A673 (cell line): ENCODE measurements around the gene MLPH. TPM values are rescaled to one million over a fixed set of nuclear protein-coding genes. Genes with fewer than 3 reads are reported as not detected.

Source experiments
- BruUV-seq: library from RNA; stranded (reverse); fragments of 400-500 nt; replicated peaks from 2 replicates; lab custom pipeline; 2021; lab: Mats Ljungman, UMichigan
- CTCF ChIA-PET: fragments of 300-600 bp; sonication (Branson Sonifier 250); formaldehyde crosslinking; loops from one replicate; lab custom pipeline; 2022; ENCODE audit warnings: antibody characterized with exemption; lab: Charles Lee
- POLR2A ChIA-PET: fragments of 300-600 bp; sonication (Branson Sonifier 250); formaldehyde crosslinking; loops from one replicate; lab custom pipeline; 2022; ENCODE audit warnings: antibody characterized with exemption; ENCODE audit not compliant: low non-redundant PET; lab: Charles Lee
- DNase-seq: peaks from one replicate; pipeline ENCODE4 v3.0.0-alpha.2; 2015; ENCODE audit warnings: low spot score
- H3K27ac ChIP-seq: fragments of 200-600 bp; sonication (generic); 2 replicates; pipeline ENCODE4 v1.5.1; 2016; ENCODE audit warnings: mixed run types, low read depth, mild to moderate bottlenecking, mixed read lengths, antibody characterized with exemption, low read length; ENCODE audit not compliant: poor library complexity, severe bottlenecking
- H3K27me3 ChIP-seq: fragments of 200-600 bp; sonication (generic); replicated peaks from 2 replicates; pipeline ENCODE4 v1.6.1; 2017; ENCODE audit warnings: mixed run types, low read depth, mild to moderate bottlenecking, mixed read lengths, antibody characterized with exemption, low read length; ENCODE audit not compliant: insufficient read depth, poor library complexity
- H3K36me3 ChIP-seq: fragments of 200-600 bp; sonication (generic); 2 replicates; pipeline ENCODE4 v1.6.1; 2016; ENCODE audit warnings: mixed run types, mild to moderate bottlenecking, mixed read lengths, antibody characterized with exemption, low read length; ENCODE audit not compliant: insufficient read depth, poor library complexity, severe bottlenecking
- H3K4me1 ChIP-seq: fragments of 200-600 bp; sonication (generic); 2 replicates; pipeline ENCODE4 v1.6.1; 2017; ENCODE audit warnings: mixed run types, mild to moderate bottlenecking, mixed read lengths, antibody characterized with exemption, low read length; ENCODE audit not compliant: insufficient read depth, poor library complexity, severe bottlenecking
- H3K4me3 ChIP-seq: fragments of 200-600 bp; sonication (generic); 2 replicates; pipeline ENCODE4 v1.5.1; 2016; ENCODE audit warnings: low read depth, mixed run types, mild to moderate bottlenecking, mixed read lengths, low read length; ENCODE audit not compliant: poor library complexity, severe bottlenecking
- H3K9me3 ChIP-seq: fragments of 200-600 bp; sonication (generic); 2 replicates; pipeline ENCODE4 v1.6.1; 2016; ENCODE audit warnings: mixed run types, low read depth, mild to moderate bottlenecking, mixed read lengths, antibody characterized with exemption, low read length; ENCODE audit not compliant: poor library complexity, severe bottlenecking
- EZH2 ChIP-seq: fragments of 200-600 bp; sonication (generic); IDR thresholded peaks from 2 replicates; pipeline ENCODE4 v1.6.1; 2017; ENCODE audit warnings: borderline replicate concordance, low read depth, mild to moderate bottlenecking, mixed read lengths, antibody characterized with exemption, low read length; ENCODE audit not compliant: poor library complexity, severe bottlenecking
- intact Hi-C: fragments of 100-400 bp; cut with micrococcal nuclease; formaldehyde crosslinking; loops from one replicate; pipeline ENCODE4 v1.10.0; 2022; ENCODE audit not compliant: unreplicated experiment
- total RNA-seq: library from RNA; stranded (reverse); gene quantifications from 2 replicates; pipeline ENCODE4 v1.2.3, GENCODE V29; 2021
- TF ChIP-seq, protein P1 (sequence below): fragments of 300-800, 200-600 bp; sonication (generic); conservative IDR thresholded peaks from 2 replicates; pipeline ENCODE4 v1.5.1; 2017; ENCODE audit warnings: low read depth, mild to moderate bottlenecking, antibody characterized with exemption, low read length, moderate library complexity, mixed read lengths

MLPH gene
- total RNA-seq, 1 experiment from 2014 or later, result not detected

- DNase-seq, result no peak
- Histone ChIP-seq H3K4me3 (no peak overlapping the region), H3K4me1 (peaks cover 4% of the 10 kb centered on the region), H3K27ac (no peak overlapping the region), H3K9me3 (no peaks in the 10 kb centered on the region), H3K36me3 (no peaks in the 10 kb centered on the region), H3K27me3 (no peaks in the 10 kb centered on the region)
- no TSS peak for BruUV-seq
- no peak for TF ChIP-seq EZH2
- TF ChIP-seq, protein P1, sequence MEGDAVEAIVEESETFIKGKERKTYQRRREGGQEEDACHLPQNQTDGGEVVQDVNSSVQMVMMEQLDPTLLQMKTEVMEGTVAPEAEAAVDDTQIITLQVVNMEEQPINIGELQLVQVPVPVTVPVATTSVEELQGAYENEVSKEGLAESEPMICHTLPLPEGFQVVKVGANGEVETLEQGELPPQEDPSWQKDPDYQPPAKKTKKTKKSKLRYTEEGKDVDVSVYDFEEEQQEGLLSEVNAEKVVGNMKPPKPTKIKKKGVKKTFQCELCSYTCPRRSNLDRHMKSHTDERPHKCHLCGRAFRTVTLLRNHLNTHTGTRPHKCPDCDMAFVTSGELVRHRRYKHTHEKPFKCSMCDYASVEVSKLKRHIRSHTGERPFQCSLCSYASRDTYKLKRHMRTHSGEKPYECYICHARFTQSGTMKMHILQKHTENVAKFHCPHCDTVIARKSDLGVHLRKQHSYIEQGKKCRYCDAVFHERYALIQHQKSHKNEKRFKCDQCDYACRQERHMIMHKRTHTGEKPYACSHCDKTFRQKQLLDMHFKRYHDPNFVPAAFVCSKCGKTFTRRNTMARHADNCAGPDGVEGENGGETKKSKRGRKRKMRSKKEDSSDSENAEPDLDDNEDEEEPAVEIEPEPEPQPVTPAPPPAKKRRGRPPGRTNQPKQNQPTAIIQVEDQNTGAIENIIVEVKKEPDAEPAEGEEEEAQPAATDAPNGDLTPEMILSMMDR, result no peak
- ChIA-PET POLR2A (no interaction called here), CTCF (no interaction called here)
- intact Hi-C loops, result no loop called here
These were observed 41.3 kb upstream of the MLPH start for GRCh38 chr2:237445611-237446337.

DNA sequence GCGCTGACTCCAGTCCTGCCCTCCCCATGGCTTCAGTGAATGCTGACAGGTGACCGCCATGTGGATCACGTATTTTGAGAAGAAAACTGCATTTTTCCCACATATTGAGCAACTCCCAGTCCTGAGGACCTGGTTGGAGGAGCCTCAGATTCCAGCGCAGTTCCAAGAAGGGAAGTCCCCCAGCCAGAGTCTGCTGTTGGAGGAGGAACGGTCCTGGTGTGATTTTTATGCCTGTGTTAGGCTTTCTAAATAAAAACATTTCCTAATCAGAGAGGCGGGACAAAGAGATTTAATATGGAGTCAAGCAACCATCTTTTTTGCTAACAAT, 40.7 kb upstream of the MLPH start:
- BruUV-seq, result no TSS peak
- no peaks in the 10 kb centered on the region for H3K27me3 ChIP-seq
- H3K9me3 ChIP-seq, result no peaks in the 10 kb centered on the region
- intact Hi-C loops, result no loop called here
- TF ChIP-seq, protein P1, result no peak
- TF ChIP-seq EZH2, result no peak
- DNase-seq, result no peak
- no peak overlapping the region for H3K4me3 ChIP-seq
- POLR2A ChIA-PET, result no interaction called here
- no peak overlapping the region for H3K27ac ChIP-seq
- H3K36me3 ChIP-seq, result no peaks in the 10 kb centered on the region
- H3K4me1 ChIP-seq, result peaks cover 6% of the 10 kb centered on the region
- CTCF ChIA-PET, result no interaction called here

DNA sequence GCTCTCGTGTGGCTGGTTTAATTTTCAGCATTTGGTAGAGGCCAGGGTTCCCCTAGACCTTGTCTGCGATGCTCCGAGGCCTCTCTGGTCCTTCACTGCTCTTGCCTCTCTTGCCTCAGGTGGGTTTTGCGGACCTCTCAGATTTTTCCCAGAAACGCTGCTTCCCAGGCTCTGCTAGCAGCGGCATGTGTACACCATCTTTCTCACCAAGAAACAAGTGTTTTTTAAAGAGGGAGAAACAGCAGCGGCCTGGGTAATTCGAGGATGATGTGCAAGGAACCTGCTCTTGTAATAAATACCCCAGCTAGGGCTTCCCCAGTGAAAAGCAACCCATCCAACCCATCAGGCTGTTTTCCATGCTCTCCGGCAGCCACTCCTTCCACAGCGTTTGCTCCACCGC, 39.6 kb upstream of the MLPH start:
- no peaks in the 10 kb centered on the region for H3K27me3 ChIP-seq
- TF ChIP-seq EZH2, result no peak
- TF ChIP-seq, protein P1, result no peak
- intact Hi-C loops, result no loop called here
- DNase-seq, result no peak
- ChIA-PET POLR2A (no interaction called here), CTCF (no interaction called here)
- no peak overlapping the region for H3K4me3 ChIP-seq
- H3K9me3 ChIP-seq, result no peaks in the 10 kb centered on the region
- BruUV-seq, result no TSS peak
- H3K27ac ChIP-seq, result no peak overlapping the region
- H3K4me1 ChIP-seq, result peaks cover 9% of the 10 kb centered on the region
- no peaks in the 10 kb centered on the region for H3K36me3 ChIP-seq
